Activated CD8-positive, alpha-beta memory T cell treated with anti-CD3 and anti-CD28 coated beads for 36 hours (primary cell): Measurements from ENCODE around the gene CREB1. TPM values are rescaled to one million over a fixed set of nuclear protein-coding genes. Genes with fewer than 3 reads are reported as not detected.
"Not testable (repeated sequence)": the region's sequence is repeated elsewhere in the genome, so short reads cannot be mapped to it uniquely, and the experiment has no call there.

ENCODE experiments used
- CTCF ChIA-PET: fragments of 350-600 bp; sonication (Branson Sonifier 250); formaldehyde crosslinking; loops from one replicate; lab custom pipeline; 2021; ENCODE audit warnings: antibody characterized with exemption; lab: Charles Lee
- POLR2A ChIA-PET: fragments of 350-600 bp; sonication (Branson Sonifier 250); formaldehyde crosslinking; loops from one replicate; lab custom pipeline; 2021; ENCODE audit warnings: antibody characterized with exemption; lab: Charles Lee
- total RNA-seq, 2 experiments: library from RNA; stranded (reverse); gene quantifications; one replicate each; pipeline ENCODE4 v1.2.3, GENCODE V29; 2021

CREB1 gene
- total RNA-seq, 2 experiments from 2014 or later, result 95.5 to 99.1 TPM

DNA sequence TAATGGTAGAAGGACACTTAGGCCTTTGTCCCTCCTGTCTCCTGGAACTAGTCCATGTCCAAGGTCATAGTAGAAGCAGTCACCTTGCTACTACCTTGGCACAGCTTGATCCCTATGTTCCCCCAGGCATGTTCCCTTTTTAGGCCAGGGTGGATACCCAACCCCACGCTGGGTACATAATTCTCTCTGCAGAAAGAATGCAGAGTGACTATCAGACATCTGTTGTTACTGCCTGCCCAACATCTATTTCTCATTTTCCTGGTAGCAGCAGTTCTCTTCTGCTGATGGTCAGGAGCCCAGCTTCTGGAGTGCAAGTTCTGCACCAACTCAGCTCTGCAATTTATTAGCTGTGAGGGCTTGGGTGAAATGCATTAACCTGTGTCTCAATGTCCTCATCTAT lies 99.8 kb downstream of the CREB1 start:
- ChIA-PET CTCF (interaction anchor here (1.1 kb wide), 1 partner anchor 116 kb away, joined by 4 read pairs; no protein-coding TSS in a partner anchor), POLR2A (interaction anchor here (0.6 kb wide), 1 partner anchor 411 kb away, joined by 6 read pairs; no protein-coding TSS in a partner anchor)

DNA sequence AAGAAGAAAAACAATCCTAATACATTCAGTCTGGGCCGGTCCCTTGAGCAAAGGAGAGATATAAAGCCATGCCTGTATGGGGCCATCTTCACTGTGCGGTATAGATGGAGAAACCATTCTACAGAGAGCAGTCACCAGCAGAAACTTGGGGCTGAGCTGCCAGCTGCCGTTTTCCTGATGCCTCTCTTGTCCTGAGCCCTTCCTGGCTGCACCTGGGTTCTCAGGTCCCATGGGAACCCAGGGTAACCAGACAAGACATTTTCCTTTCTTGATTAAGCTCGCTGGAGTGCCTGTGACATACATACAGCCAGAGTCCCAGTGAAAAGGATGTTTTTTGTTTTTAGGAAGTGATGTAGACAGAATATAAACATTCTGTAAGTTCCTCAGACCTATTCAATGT lies 100.7 kb downstream of the CREB1 start:
- ChIA-PET CTCF (interaction anchor here (0.7 to 1.1 kb wide), 2 partner anchors 115 to 136 kb away, joined by 4 to 6 read pairs; no protein-coding TSS in a partner anchor), POLR2A (interaction anchor here (0.6 kb wide), 1 partner anchor 410 kb away, joined by 6 read pairs; no protein-coding TSS in a partner anchor)

DNA sequence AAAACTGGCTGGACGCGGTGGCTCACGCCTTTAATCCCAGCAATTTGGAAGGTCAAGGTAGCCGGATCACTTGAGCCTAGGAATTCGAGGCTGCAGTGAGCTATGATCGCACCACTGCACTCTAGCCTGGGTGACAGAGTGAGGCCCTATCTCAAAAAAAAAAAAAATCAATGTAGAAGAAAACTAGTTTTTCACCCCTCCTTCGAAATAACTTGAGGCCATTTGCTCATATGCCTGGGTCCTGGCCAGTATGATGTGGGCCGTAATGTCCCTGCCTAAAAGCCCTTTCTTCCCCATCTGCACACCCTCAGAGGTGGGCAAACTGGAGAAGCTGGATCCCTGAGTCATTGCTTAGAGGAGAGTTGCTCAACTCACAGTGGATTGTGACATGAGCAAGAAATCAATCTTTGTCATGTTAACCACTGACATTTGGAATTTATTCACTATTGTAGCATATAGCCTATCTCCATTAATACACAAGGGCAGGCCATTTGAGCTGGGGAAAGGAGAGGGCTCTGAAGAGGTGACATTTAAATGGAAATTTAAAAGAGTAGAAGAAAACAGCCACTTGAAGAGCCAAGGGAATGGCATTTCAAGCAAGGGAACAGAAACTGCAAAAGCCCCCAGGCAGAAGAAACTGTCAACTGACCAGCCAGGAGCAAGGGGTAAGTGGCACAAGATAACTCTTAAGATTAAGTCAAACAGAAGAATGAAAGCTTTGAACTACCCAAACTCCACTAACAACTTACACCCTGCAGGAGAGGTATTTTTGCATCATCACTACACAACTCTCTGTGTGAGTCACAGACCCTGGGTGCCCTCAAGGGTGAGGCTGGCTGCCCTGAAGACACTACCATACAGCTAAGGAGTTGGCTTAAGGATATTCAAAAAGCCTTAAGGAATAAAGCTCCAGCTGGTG lies 103.1 kb downstream of the CREB1 start:
- POLR2A ChIA-PET, result no interaction called here
- CTCF ChIA-PET, result interaction anchor here (1.0 to 1.4 kb wide), 3 partner anchors 8 to 407 kb away, joined by 3 to 4 read pairs (median 4); partner anchors contain the start of gene METTL21A

GRCh38 chr2:207633686-207634085 lies 103.9 kb downstream of the CREB1 start:
- POLR2A ChIA-PET, result no interaction called here
- CTCF ChIA-PET, result interaction anchor here (1.0 to 1.4 kb wide), 3 partner anchors 8 to 406 kb away, joined by 3 to 4 read pairs (median 4); partner anchors contain the start of gene METTL21A

DNA sequence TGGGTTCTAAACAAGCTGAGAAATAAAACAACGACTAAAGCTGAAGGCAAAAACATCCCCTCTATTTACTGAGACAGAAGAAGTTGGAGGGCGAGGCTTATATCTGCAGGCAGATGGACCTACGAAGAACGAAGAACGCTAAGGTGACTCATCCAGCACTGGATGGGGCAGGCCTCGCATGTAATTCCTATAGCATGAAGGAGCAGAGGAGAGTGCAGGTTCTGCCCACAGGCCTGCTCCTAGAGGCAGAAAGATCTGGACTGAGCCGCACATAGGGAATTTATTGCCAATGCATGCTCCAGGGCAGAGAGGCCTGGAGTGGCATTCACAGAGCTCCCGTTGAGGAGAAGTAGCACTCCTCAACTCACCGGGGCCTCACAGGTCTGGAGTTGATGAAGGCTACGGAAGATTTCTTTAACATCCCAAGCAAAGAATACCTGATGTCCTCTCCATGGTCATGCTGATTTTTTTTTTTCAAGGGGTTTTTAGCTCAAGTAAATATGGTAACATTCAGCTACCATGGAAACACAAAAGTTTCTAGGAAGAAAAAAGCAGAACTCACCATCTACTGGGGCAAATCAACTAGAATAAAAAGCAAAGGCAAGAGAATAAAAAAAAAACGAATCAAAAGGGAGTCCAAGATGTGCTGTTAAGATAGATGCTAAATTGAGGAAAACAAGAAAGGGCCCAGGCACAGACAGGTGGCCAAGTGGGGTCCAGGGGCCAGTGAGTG lies 105.9 kb downstream of the CREB1 start:
- CTCF ChIA-PET, result interaction anchor here (0.9 kb wide), 1 partner anchor 10 kb away, joined by 3 read pairs; no protein-coding TSS in a partner anchor
- POLR2A ChIA-PET, result no interaction called here

- POLR2A ChIA-PET, result not testable (repeated sequence)
- CTCF ChIA-PET, result interaction anchor here (0.9 kb wide), 1 partner anchor 13 kb away, joined by 3 read pairs; no protein-coding TSS in a partner anchor
Measured at GRCh38 chr2:207639288-207639687, 109.5 kb downstream of the CREB1 start.

DNA sequence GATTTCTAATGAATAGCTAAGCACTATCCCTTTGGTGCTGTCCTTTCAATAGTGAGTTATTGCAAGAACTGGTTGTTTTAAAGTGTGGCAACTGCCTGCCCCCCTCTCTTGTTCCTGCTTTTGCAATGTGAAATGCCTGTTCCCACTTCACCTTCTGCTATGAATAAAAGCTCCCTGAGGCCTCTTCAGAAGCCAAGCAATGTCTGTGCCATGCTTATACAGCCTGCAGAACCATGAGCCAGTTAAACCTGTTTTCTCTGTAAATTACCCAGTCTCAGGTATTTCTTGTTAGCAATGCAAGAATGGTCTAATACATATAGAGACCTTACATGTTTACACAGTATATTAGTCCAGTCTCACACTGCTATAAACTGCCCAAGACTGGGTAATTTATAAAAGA lies 110.4 kb downstream of the CREB1 start:
- POLR2A ChIA-PET, result no interaction called here
- CTCF ChIA-PET, result interaction anchor here (0.5 to 0.9 kb wide), 2 partner anchors 14 to 28 kb away, joined by 3 read pairs; no protein-coding TSS in a partner anchor

- ChIA-PET CTCF (interaction anchor here (0.5 kb wide), 1 partner anchor 29 kb away, joined by 3 read pairs; no protein-coding TSS in a partner anchor), POLR2A (no interaction called here)
Measured at GRCh38 chr2:207640661-207641060, 110.9 kb downstream of the CREB1 start.

DNA sequence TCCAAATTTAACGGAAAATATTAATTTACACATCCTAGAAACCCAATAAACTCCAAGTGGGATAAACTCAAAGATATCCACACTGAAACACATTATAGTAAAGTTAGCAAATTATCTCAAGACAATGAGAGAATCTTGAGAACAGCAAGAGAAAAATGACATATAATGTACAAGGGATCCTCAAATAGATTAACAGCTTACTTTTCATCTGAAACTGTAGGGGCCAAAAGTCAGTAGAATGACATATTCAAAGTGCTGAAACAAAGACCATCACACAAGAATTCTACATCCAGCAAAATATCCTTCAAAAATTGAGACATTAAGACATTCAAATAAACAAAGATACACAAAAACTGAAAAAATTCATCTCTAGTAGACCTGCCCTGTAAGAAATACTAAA lies 114.1 kb downstream of the CREB1 start:
- ChIA-PET POLR2A (no interaction called here), CTCF (interaction anchor here (0.6 kb wide), 1 partner anchor 901 kb away, joined by 3 read pairs; no protein-coding TSS in a partner anchor)

DNA sequence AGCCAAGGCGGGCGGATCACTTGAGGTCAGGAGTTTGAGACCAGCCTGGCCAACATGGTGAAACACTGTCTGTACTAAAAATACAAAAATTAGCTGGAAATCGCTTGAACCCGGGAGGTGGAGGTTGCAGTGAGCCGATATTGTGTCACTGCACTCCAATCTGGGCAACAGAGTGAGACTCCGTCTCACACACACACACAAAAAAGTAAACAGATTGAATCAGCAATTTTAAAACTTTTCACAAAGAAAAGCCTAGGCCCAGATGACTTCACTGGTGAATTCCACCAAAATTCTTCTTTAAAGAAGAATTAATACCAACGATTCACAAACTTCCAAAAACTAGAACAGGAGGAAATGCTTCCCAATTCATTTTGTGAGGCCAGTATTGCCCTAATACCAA lies 116.8 kb downstream of the CREB1 start:
- POLR2A ChIA-PET, CTCF ChIA-PET: not testable (repeated sequence)

Other genes with a start within 250 kb of the CREB1 start
- 10 to 100 TPM; 35.2 to 37.0 TPM for gene METTL21A, start 95.4 kb downstream of the CREB1 start, total RNA-seq
- gene CCNYL1, start 181.7 kb downstream of the CREB1 start, total RNA-seq, result 1 to 10 TPM; 4.8 to 5.7 TPM
- gene FZD5, start 239.9 kb downstream of the CREB1 start, total RNA-seq, result 1 to 10 TPM; 1.4 to 1.5 TPM